HEK293T (cell line): ENCODE measurements around the gene PANX2.

Experiments
- CTCF ChIA-PET: fragments of 350-600 bp; formaldehyde crosslinking; extraction: SDS; loops from one replicate; lab custom pipeline; 2021; ENCODE audit warnings: antibody characterized with exemption, inconsistent platforms; lab: Yijun Ruan, JAX
- POLR2A ChIA-PET: fragments of 350-600 bp; formaldehyde crosslinking; extraction: SDS; loops from one replicate; lab custom pipeline; 2020; ENCODE audit warnings: antibody characterized with exemption, inconsistent platforms; lab: Yijun Ruan, JAX
- DNase-seq: peaks from one replicate; pipeline ENCODE4 v3.0.0; 2012; ENCODE audit warnings: mixed read lengths; ENCODE audit errors: extremely low spot score
- ARNT ChIP-seq: fragments of 450-650 bp; IDR thresholded peaks from 2 replicates; pipeline ENCODE4 v1.6.1; 2017; ENCODE audit warnings: mild to moderate bottlenecking
- BHLHE40 ChIP-seq: fragments of 450-650 bp; IDR thresholded peaks from 2 replicates; pipeline ENCODE4 v1.6.1; 2016; ENCODE audit warnings: mild to moderate bottlenecking, moderate library complexity, borderline replicate concordance
- CTBP1 ChIP-seq: fragments of 450-650 bp; IDR thresholded peaks from 2 replicates; pipeline ENCODE4 v1.6.1; 2016; ENCODE audit warnings: borderline replicate concordance
- ELF4 ChIP-seq: fragments of 450-650 bp; IDR thresholded peaks from 2 replicates; pipeline ENCODE4 v1.6.1; 2017; ENCODE audit warnings: antibody characterized with exemption
- FOXA1 ChIP-seq: fragments of 450-650 bp; IDR thresholded peaks from 2 replicates; pipeline ENCODE4 v1.6.1; 2016; ENCODE audit warnings: mild to moderate bottlenecking
- FOXK2 ChIP-seq: fragments of 450-650 bp; IDR thresholded peaks from 2 replicates; pipeline ENCODE4 v1.6.1; 2016; ENCODE audit warnings: mild to moderate bottlenecking
- FOXM1 ChIP-seq: fragments of 450-650 bp; IDR thresholded peaks from 2 replicates; pipeline ENCODE4 v1.6.1; 2017; ENCODE audit warnings: mild to moderate bottlenecking, borderline replicate concordance
- HDGF ChIP-seq: fragments of 450-650 bp; IDR thresholded peaks from 2 replicates; pipeline ENCODE4 v1.6.1; 2017; ENCODE audit warnings: antibody characterized with exemption, borderline replicate concordance
- L3MBTL2 ChIP-seq: fragments of 450-650 bp; conservative IDR thresholded peaks from 2 replicates; pipeline ENCODE4 v1.6.1; 2016; ENCODE audit warnings: mild to moderate bottlenecking
- LEF1 ChIP-seq: fragments of 450-650 bp; IDR thresholded peaks from 2 replicates; pipeline ENCODE4 v1.6.1; 2017; ENCODE audit warnings: mild to moderate bottlenecking, borderline replicate concordance
- NFRKB ChIP-seq: fragments of 450-650 bp; IDR thresholded peaks from 2 replicates; pipeline ENCODE4 v1.6.1; 2016; ENCODE audit warnings: mild to moderate bottlenecking, moderate library complexity
- PKNOX1 ChIP-seq: fragments of 450-650 bp; IDR thresholded peaks from 2 replicates; pipeline ENCODE4 v1.6.1; 2016
- SP1 ChIP-seq: fragments of 450-650 bp; IDR thresholded peaks from 2 replicates; pipeline ENCODE4 v1.6.1; 2017
- SUZ12 ChIP-seq: fragments of 450-650 bp; IDR thresholded peaks from 2 replicates; pipeline ENCODE4 v1.6.1; 2016; ENCODE audit warnings: mild to moderate bottlenecking
- TARDBP ChIP-seq: fragments of 450-650 bp; IDR thresholded peaks from 2 replicates; pipeline ENCODE4 v1.6.1; 2016
- ZNF384 ChIP-seq: fragments of 450-650 bp; IDR thresholded peaks from 2 replicates; pipeline ENCODE4 v1.6.1; 2016

PANX2 gene

GRCh38 chr22:50182176-50183081 lies 11.9 kb downstream of the PANX2 start:
- ChIA-PET POLR2A (interaction anchor here (1.3 kb wide), 1 partner anchor 11 kb away, joined by 4 read pairs; the partner anchor contains the start of gene PANX2), CTCF (no interaction called here)
- DNase-seq, result no peak
- TF ChIP-seq HDGF (no peak), FOXA1 (no peak), BHLHE40 (no peak), ARNT (no peak)

- TF ChIP-seq ZNF384, result no peak
- no peak for TF ChIP-seq SP1
- no peak for TF ChIP-seq ELF4
- no peak for TF ChIP-seq ARNT
- TF ChIP-seq LEF1, result no peak
- TF ChIP-seq NFRKB, result no peak
- TF ChIP-seq HDGF, result no peak
- no peak for TF ChIP-seq FOXM1
- TF ChIP-seq TARDBP, result no peak
- TF ChIP-seq FOXA1, result no peak
- TF ChIP-seq SUZ12, result no peak
- no peak for TF ChIP-seq L3MBTL2
- no peak for TF ChIP-seq CTBP1
- no peak for TF ChIP-seq BHLHE40
- no peak for TF ChIP-seq FOXK2
- TF ChIP-seq PKNOX1, result no peak
- ChIA-PET CTCF (no interaction called here), POLR2A (interaction anchor here (1.2 kb wide), 1 partner anchor 12 kb away, joined by 4 read pairs; the partner anchor contains the start of gene PANX2)
- no peak for DNase-seq
Observed at GRCh38 chr22:50183141-50183971, 12.8 kb downstream of the PANX2 start.

- no peak for DNase-seq
- POLR2A ChIA-PET, result interaction anchor here (1.2 kb wide), 1 partner anchor 13 kb away, joined by 4 read pairs; the partner anchor contains the start of gene PANX2
- TF ChIP-seq ELF4 (no peak), CTBP1 (no peak), HDGF (no peak), L3MBTL2 (no peak), FOXA1 (no peak), FOXK2 (no peak), SUZ12 (no peak), PKNOX1 (no peak)
- CTCF ChIA-PET, result interaction anchor here (0.7 kb wide), 1 partner anchor 22 kb away, joined by 3 read pairs; no protein-coding TSS in a partner anchor
Observed at GRCh38 chr22:50184004-50184901, 13.7 kb downstream of the PANX2 start.

- ChIA-PET POLR2A (interaction anchor here (1.2 kb wide), 1 partner anchor 14 kb away, joined by 4 read pairs; the partner anchor contains the start of gene PANX2), CTCF (no interaction called here)
- TF ChIP-seq BHLHE40, result no peak
- no peak for TF ChIP-seq ELF4
- TF ChIP-seq ZNF384, result no peak
- TF ChIP-seq FOXM1, result no peak
- TF ChIP-seq FOXA1, result no peak
- TF ChIP-seq SP1, result no peak
- no peak for TF ChIP-seq L3MBTL2
- TF ChIP-seq CTBP1, result no peak
- no peak for TF ChIP-seq NFRKB
- no peak for DNase-seq
Observed at GRCh38 chr22:50184902-50185374, 14.4 kb downstream of the PANX2 start.

- peak; percentile 98 for DNase-seq
- ChIA-PET POLR2A (no interaction called here), CTCF (no interaction called here)
- TF ChIP-seq FOXM1 (peak; percentile 54; the same call in 1 of the 2 replicates), ZNF384 (no peak)
Observed at GRCh38 chr22:50185375-50186087, 15.0 kb downstream of the PANX2 start, which contains the start of gene TRABD. TSS of gene TRABD (plus strand) at chr22:50185913. CDS start at chr22:50193061, 7,148 bp downstream.
